Liver (tissue), 9 donors: Measurements from ENCODE around the gene SCAF8. TPM values are rescaled to one million over a fixed set of nuclear protein-coding genes. Genes with fewer than 3 reads are reported as not detected.

Source experiments
- DNase-seq: peaks from one replicate; pipeline ENCODE4 v3.0.0-alpha.2; 2017; ENCODE audit warnings: low spot score
- H3K27ac ChIP-seq, 2 donors: one replicate each; pipeline ENCODE4 v1.7.0; 2013; ENCODE audit warnings: inconsistent platforms in 2 of 2, low read length in 2 of 2, control low read depth in 1 of 2, low read depth in 1 of 2, mild to moderate bottlenecking in 1 of 2
- H3K27me3 ChIP-seq, 4 donors: one replicate each; pipeline versions ENCODE4 v1.6.1 to v1.7.0; 2013; ENCODE audit warnings: low read length in 3 of 4, inconsistent platforms in 1 of 4, mild to moderate bottlenecking in 1 of 4, moderate library complexity in 1 of 4; ENCODE audit not compliant: control insufficient read depth in 4 of 4, insufficient read depth in 4 of 4
- H3K36me3 ChIP-seq, 4 donors: one replicate each; pipeline versions ENCODE4 v1.6.1 to v1.7.0; 2013; ENCODE audit warnings: low read length in 3 of 4, mild to moderate bottlenecking in 3 of 4, low read depth in 1 of 4, moderate library complexity in 1 of 4; ENCODE audit not compliant: control insufficient read depth in 4 of 4, insufficient read depth in 3 of 4
- H3K4me1 ChIP-seq, 4 donors: one replicate each; pipeline versions ENCODE4 v1.6.1 to v1.7.0; 2013; ENCODE audit warnings: low read length in 3 of 4, mild to moderate bottlenecking in 3 of 4, moderate library complexity in 1 of 4; ENCODE audit not compliant: control insufficient read depth in 4 of 4, insufficient read depth in 4 of 4
- H3K4me3 ChIP-seq, 3 donors: one replicate each; pipeline versions ENCODE4 v1.6.1 to v1.7.0; 2013; ENCODE audit warnings: low read length in 3 of 3, control low read depth in 1 of 3, low read depth in 1 of 3, mild to moderate bottlenecking in 1 of 3
- H3K9ac ChIP-seq, 2 donors: one replicate each; pipeline ENCODE4 v1.7.0; 2013; ENCODE audit warnings: low read length in 2 of 2, mild to moderate bottlenecking in 2 of 2, moderate library complexity in 2 of 2, control low read depth in 1 of 2, low read depth in 1 of 2
- H3K9me3 ChIP-seq, 4 donors: one replicate each; pipeline versions ENCODE4 v1.6.1 to v1.7.0; 2013; ENCODE audit warnings: low read length in 3 of 4; ENCODE audit not compliant: control insufficient read depth in 4 of 4
- CTCF ChIP-seq: fragments of 150-350 bp; IDR thresholded peaks from 2 replicates; pipeline ENCODE4 v1.5.1; 2017; ENCODE audit warnings: improper control_type of control experiment, low read depth, low read length; ENCODE audit not compliant: missing input control
- EGR1 ChIP-seq, 2 donors: IDR thresholded peaks; 2 replicates each; pipeline ENCODE4 v1.6.1; 2016 to 2018; ENCODE audit warnings: antibody characterized with exemption in 2 of 2, low read depth in 2 of 2
- FOXA1 ChIP-seq: IDR thresholded peaks from 2 replicates; pipeline ENCODE4 v1.6.1; 2016; ENCODE audit warnings: antibody characterized with exemption
- FOXA2 ChIP-seq: IDR thresholded peaks from 2 replicates; pipeline ENCODE4 v1.6.1; 2016; ENCODE audit warnings: antibody characterized with exemption
- GABPA ChIP-seq, 2 donors: IDR thresholded peaks in 1 of 2; conservative IDR thresholded peaks in 1 of 2; 2 replicates each; pipeline ENCODE4 v1.6.1; 2016; ENCODE audit warnings: antibody characterized with exemption in 2 of 2, mild to moderate bottlenecking in 1 of 2, moderate library complexity in 1 of 2
- HNF4A ChIP-seq, 2 donors: conservative IDR thresholded peaks; 2 replicates each; pipeline ENCODE4 v1.6.1; 2016; ENCODE audit warnings: antibody characterized with exemption in 2 of 2, mild to moderate bottlenecking in 2 of 2
- HNF4G ChIP-seq: IDR thresholded peaks from 2 replicates; pipeline ENCODE4 v1.6.1; 2016; ENCODE audit warnings: antibody characterized with exemption
- JUND ChIP-seq, 2 donors: IDR thresholded peaks; 2 replicates each; pipeline ENCODE4 v1.6.1; 2016; ENCODE audit warnings: antibody characterized with exemption in 2 of 2
- MAX ChIP-seq: IDR thresholded peaks from 2 replicates; pipeline ENCODE4 v1.6.1; 2016; ENCODE audit warnings: antibody characterized with exemption
- NR2F2 ChIP-seq: IDR thresholded peaks from 2 replicates; pipeline ENCODE4 v1.6.1; 2016; ENCODE audit warnings: antibody characterized with exemption
- RXRA ChIP-seq, 2 donors: IDR thresholded peaks; 2 replicates each; pipeline ENCODE4 v1.6.1; 2017 to 2018; ENCODE audit warnings: antibody characterized with exemption in 2 of 2, mild to moderate bottlenecking in 1 of 2
- SP1 ChIP-seq: IDR thresholded peaks from 2 replicates; pipeline ENCODE4 v1.6.1; 2018; ENCODE audit warnings: antibody characterized with exemption, mild to moderate bottlenecking
- TAF1 ChIP-seq: conservative IDR thresholded peaks from 2 replicates; pipeline ENCODE4 v1.6.1; 2016; ENCODE audit warnings: antibody characterized with exemption, mild to moderate bottlenecking
- YY1 ChIP-seq: IDR thresholded peaks from 2 replicates; pipeline ENCODE4 v1.6.1; 2016; ENCODE audit warnings: antibody characterized with exemption, mild to moderate bottlenecking
- ZBTB33 ChIP-seq: IDR thresholded peaks from 2 replicates; pipeline ENCODE4 v1.6.1; 2016; ENCODE audit warnings: antibody characterized with exemption
- WGBS: extraction: QIAGEN DNeasy Blood & Tissue Kit; methylation state at CpG from one replicate; pipeline ENCODE4 v1.1.7; 2013; 5-methylcytosine and 5-hydroxymethylcytosine counted together
- polyA plus RNA-seq, 2 donors: library from polyadenylated mRNA; stranded (reverse) in 1 of 2; unstranded in 1 of 2; fragments of 200-250 nt in 1 of 2; fragments of >200 nt in 1 of 2; fragmentation: Nextera tagmentation in 1 of 2; extraction: Ambion mirVana in 1 of 2; gene quantifications; one replicate each; pipeline versions ENCODE4 v1.2.1 to v1.2.3, GENCODE V29; 2013 to 2015
- total RNA-seq, 2 donors: library from RNA; depleted of rRNA; stranded (reverse); fragments of >200 nt; gene quantifications; one replicate each; pipeline ENCODE4 v1.2.3, GENCODE V29; 2014
- TF ChIP-seq, protein P1 (sequence below): IDR thresholded peaks from 2 replicates; pipeline ENCODE4 v1.6.1; 2016; ENCODE audit warnings: antibody characterized with exemption
- donor health status: healthy.
- donor health status: healthy.
- donor health status: healthy.
- donor health status: healthy.
- donor health status: healthy.

The SCAF8 gene
- total and polyA plus RNA-seq, 4 donors: 5.9 to 22.3 (median 12.5) TPM

DNA sequence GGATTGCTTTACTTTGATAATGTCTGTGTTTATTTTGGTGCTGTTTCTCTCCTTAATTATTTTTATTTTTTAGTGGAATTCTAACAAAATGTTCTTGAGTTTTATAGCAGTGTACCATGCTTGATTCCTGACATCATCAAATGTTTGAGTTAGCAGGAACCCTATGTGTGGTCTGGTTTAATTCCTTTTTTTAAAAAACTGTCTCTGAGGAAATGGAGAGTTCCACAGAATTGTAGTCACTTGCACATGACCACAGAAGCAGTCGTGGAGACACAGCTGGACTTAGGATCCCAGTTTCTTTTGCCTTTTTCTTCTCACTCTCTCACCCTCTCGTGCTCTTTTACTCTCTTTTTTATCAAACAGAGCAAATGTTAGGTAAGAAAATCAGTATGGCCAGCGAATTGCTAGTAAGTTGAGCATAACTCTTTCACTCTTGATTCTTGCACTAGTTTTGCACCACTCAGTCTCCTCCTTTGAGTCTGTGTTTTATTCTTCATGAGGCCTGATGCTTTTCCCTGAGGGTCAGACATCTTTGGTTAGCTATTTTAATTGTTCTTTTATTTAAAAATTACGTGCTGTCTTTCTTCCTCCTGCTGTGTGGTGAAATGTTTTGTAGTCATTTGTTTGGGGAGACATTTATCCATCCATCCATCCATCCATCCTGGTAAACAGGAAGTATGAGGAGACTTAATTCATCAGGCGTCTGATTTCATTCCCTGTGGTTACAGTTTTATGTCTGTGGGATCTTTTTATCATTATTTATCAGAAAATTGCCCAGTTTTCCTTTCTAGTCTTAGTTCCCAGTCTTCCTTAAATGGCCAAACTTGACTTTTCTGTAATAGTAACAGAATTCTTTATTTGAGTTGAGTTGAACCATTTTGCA, 83.0 kb downstream of the SCAF8 start:
- DNase-seq: no peak
- Histone ChIP-seq H3K9me3 (no peaks in the 10 kb centered on the region), H3K36me3 (peaks cover 11 to 71% (median 49%) of the 10 kb centered on the region in 4 donors), H3K9ac (no peak overlapping the region), H3K27ac (no peak overlapping the region), H3K4me3 (no peak overlapping the region), H3K4me1 (no peaks in the 10 kb centered on the region), H3K27me3 (no peaks in the 10 kb centered on the region)
- WGBS: 81% methylated on average over 5 of the region's 5 CpGs
- TF ChIP-seq TAF1 (no peak), SP1 (no peak), HNF4G (no peak), NR2F2 (no peak), MAX (no peak)

GRCh38 chr6:154821099-154821498, 87.9 kb downstream of the SCAF8 start:
- WGBS: 92% methylated on average over 1 of the region's 1 CpG
- Histone ChIP-seq H3K27ac (no peak overlapping the region), H3K36me3 (peaks cover 5 to 58% (median 38%) of the 10 kb centered on the region in 4 donors), H3K9me3 (no peaks in the 10 kb centered on the region), H3K27me3 (no peaks in the 10 kb centered on the region), H3K4me1 (peaks cover 0 to 2% (median 0%) of the 10 kb centered on the region in 4 donors), H3K9ac (no peak overlapping the region), H3K4me3 (no peak overlapping the region)
- DNase-seq: no peak
- no peak for TF ChIP-seq RXRA (IDR thresholded peaks at IDR 0.05)
- TF ChIP-seq EGR1 (IDR thresholded peaks at IDR 0.05; ENCODE audit: low read depth in 2 of 2): no peak
- no peak for TF ChIP-seq JUND (IDR thresholded peaks at IDR 0.05)
- no peak for TF ChIP-seq HNF4G
- TF ChIP-seq GABPA (IDR thresholded peaks at IDR 0.05 in 1 of 2, conservative IDR thresholded peaks at IDR 0.05 in 1 of 2): no peak
- no peak for TF ChIP-seq MAX
- TF ChIP-seq FOXA2: no peak
- TF ChIP-seq HNF4A (conservative IDR thresholded peaks at IDR 0.05): no peak
- TF ChIP-seq FOXA1: no peak
- TF ChIP-seq NR2F2: no peak

- Histone ChIP-seq H3K9ac (no peak overlapping the region), H3K27ac (no peak overlapping the region), H3K4me3 (no peak overlapping the region), H3K4me1 (peaks cover 0 to 2% (median 0%) of the 10 kb centered on the region in 4 donors), H3K9me3 (no peaks in the 10 kb centered on the region), H3K36me3 (peaks cover 5 to 53% (median 36%) of the 10 kb centered on the region in 4 donors), H3K27me3 (no peaks in the 10 kb centered on the region)
- 95% methylated on average over 2 of the region's 2 CpGs for WGBS
- TF ChIP-seq HNF4G: no peak
- TF ChIP-seq SP1: no peak
- TF ChIP-seq RXRA (IDR thresholded peaks at IDR 0.05): no peak
- TF ChIP-seq ZBTB33: no peak
- TF ChIP-seq EGR1 (IDR thresholded peaks at IDR 0.05; ENCODE audit: low read depth in 2 of 2): no peak
- TF ChIP-seq TAF1: no peak
- TF ChIP-seq JUND (IDR thresholded peaks at IDR 0.05): no peak
- no peak for TF ChIP-seq FOXA2
- TF ChIP-seq, protein P1, sequence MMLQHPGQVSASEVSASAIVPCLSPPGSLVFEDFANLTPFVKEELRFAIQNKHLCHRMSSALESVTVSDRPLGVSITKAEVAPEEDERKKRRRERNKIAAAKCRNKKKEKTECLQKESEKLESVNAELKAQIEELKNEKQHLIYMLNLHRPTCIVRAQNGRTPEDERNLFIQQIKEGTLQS: no peak
- TF ChIP-seq MAX: no peak
- TF ChIP-seq GABPA (IDR thresholded peaks at IDR 0.05 in 1 of 2, conservative IDR thresholded peaks at IDR 0.05 in 1 of 2): no peak
- no peak for TF ChIP-seq YY1
- TF ChIP-seq FOXA1: no peak
- TF ChIP-seq NR2F2: no peak
- TF ChIP-seq CTCF: no peak
- TF ChIP-seq HNF4A (conservative IDR thresholded peaks at IDR 0.05): no peak
- no peak for DNase-seq
These were observed 88.4 kb downstream of the SCAF8 start for GRCh38 chr6:154821638-154822037.
